ENCODE data around the gene BTBD7. TPM values are rescaled to one million over a fixed set of nuclear protein-coding genes. Genes with fewer than 3 reads are reported as not detected.

Gene BTBD7
- total RNA-seq, 1 experiment from 2014 or later: 30.8 TPM

- H3K9ac ChIP-seq (ENCODE audit: low read length): no peak overlapping the region
- ChIA-PET CTCF (interaction anchor here (1.4 kb wide), 1 partner anchor 18 kb away, joined by 3 read pairs; no protein-coding TSS in a partner anchor), RAD21 (ENCODE audit: low non-redundant PET in 1 of 2, low total read pairs in 2 of 2, uncharacterized antibody in 2 of 2, unreplicated experiment in 2 of 2) (no interaction called here), POLR2A (no interaction called here)
- TF ChIP-seq CEBPB (IDR thresholded peaks at IDR 0.05; ENCODE audit: low read depth): no peak
- TF ChIP-seq, protein P1, sequence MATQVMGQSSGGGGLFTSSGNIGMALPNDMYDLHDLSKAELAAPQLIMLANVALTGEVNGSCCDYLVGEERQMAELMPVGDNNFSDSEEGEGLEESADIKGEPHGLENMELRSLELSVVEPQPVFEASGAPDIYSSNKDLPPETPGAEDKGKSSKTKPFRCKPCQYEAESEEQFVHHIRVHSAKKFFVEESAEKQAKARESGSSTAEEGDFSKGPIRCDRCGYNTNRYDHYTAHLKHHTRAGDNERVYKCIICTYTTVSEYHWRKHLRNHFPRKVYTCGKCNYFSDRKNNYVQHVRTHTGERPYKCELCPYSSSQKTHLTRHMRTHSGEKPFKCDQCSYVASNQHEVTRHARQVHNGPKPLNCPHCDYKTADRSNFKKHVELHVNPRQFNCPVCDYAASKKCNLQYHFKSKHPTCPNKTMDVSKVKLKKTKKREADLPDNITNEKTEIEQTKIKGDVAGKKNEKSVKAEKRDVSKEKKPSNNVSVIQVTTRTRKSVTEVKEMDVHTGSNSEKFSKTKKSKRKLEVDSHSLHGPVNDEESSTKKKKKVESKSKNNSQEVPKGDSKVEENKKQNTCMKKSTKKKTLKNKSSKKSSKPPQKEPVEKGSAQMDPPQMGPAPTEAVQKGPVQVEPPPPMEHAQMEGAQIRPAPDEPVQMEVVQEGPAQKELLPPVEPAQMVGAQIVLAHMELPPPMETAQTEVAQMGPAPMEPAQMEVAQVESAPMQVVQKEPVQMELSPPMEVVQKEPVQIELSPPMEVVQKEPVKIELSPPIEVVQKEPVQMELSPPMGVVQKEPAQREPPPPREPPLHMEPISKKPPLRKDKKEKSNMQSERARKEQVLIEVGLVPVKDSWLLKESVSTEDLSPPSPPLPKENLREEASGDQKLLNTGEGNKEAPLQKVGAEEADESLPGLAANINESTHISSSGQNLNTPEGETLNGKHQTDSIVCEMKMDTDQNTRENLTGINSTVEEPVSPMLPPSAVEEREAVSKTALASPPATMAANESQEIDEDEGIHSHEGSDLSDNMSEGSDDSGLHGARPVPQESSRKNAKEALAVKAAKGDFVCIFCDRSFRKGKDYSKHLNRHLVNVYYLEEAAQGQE (IDR thresholded peaks at IDR 0.05; ENCODE audit: low read depth): no peak
- TF ChIP-seq ELF1 (IDR thresholded peaks at IDR 0.05; ENCODE audit: borderline replicate concordance, low read depth): no peak
- no peak for TF ChIP-seq POLR2AphosphoS5 (IDR thresholded peaks at IDR 0.05; ENCODE audit: low read depth, low read length)
- no peak for TF ChIP-seq ATF3 (IDR thresholded peaks at IDR 0.05)
- TF ChIP-seq ZBTB33 (IDR thresholded peaks at IDR 0.05; ENCODE audit: extremely low read depth, insufficient replicate concordance, low read length): no peak
- no peak for TF ChIP-seq JUND (IDR thresholded peaks at IDR 0.05)
- TF ChIP-seq CTCF (IDR thresholded peaks at IDR 0.05 in 2 of 3, conservative IDR thresholded peaks at IDR 0.05 in 1 of 3; ENCODE audit: borderline replicate concordance in 1 of 3, insufficient read depth in 1 of 3, low read depth in 2 of 3, low read length in 2 of 3): no peak
- no peak for TF ChIP-seq SIN3A (IDR thresholded peaks at IDR 0.05; ENCODE audit: low read depth)
- TF ChIP-seq SRF (IDR thresholded peaks at IDR 0.05; ENCODE audit: low read depth): no peak
- TF ChIP-seq RAD21 (IDR thresholded peaks at IDR 0.05; ENCODE audit: low read depth): no peak
- no peak for TF ChIP-seq YY1 (IDR thresholded peaks at IDR 0.05; ENCODE audit: extremely low read depth, insufficient replicate concordance, low read depth, low read length)
- TF ChIP-seq, protein P2, sequence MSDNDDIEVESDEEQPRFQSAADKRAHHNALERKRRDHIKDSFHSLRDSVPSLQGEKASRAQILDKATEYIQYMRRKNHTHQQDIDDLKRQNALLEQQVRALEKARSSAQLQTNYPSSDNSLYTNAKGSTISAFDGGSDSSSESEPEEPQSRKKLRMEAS (IDR thresholded peaks at IDR 0.05): no peak
- TF ChIP-seq FOSL1 (IDR thresholded peaks at IDR 0.05; ENCODE audit: low read depth): no peak
- TF ChIP-seq ZNF274 (IDR thresholded peaks at IDR 0.05; ENCODE audit: low read depth, low read length): no peak
- TF ChIP-seq EZH2phosphoT487 (IDR thresholded peaks at IDR 0.05; ENCODE audit: borderline replicate concordance): no peak
- TF ChIP-seq POLR2A (IDR thresholded peaks at IDR 0.05; ENCODE audit: borderline replicate concordance, extremely low read depth, insufficient read depth, insufficient read length): no peak
- TF ChIP-seq EGR1 (IDR thresholded peaks at IDR 0.05; ENCODE audit: low read depth): no peak
- H3K27me3 ChIP-seq (ENCODE audit: insufficient read depth, low read length): no peaks in the 10 kb centered on the region
- H3K36me3 ChIP-seq (ENCODE audit: control insufficient read depth in 1 of 2, insufficient read depth in 2 of 2, low read length in 2 of 2): no peaks in the 10 kb centered on the region
- no peaks in the 10 kb centered on the region for H3K9me3 ChIP-seq (ENCODE audit: control insufficient read depth in 1 of 2, insufficient read depth in 1 of 2, low read depth in 1 of 2, low read length in 2 of 2)
- H3K79me2 ChIP-seq (ENCODE audit: insufficient read depth, low read length): no peaks in the 10 kb centered on the region; the same call in 1 of the 2 replicates
- no peak overlapping the region for H3K4me3 ChIP-seq (replicated peaks in 1 of 2; ENCODE audit: low read depth in 1 of 2, low read length in 2 of 2)
- intact Hi-C loops (cut with micrococcal nuclease): no loop called here
- no peak for DNase-seq (ENCODE audit: low read depth, low spot score)
- no peak for ATAC-seq
- no TSS peak for BruUV-seq (replicated peaks)
- H3K27ac ChIP-seq (ENCODE audit: low read depth, low read length): no peak overlapping the region
- H3K4me1 ChIP-seq (ENCODE audit: control insufficient read depth in 1 of 2, insufficient read depth in 2 of 2, low read length in 2 of 2): peaks cover 5 to 8% of the 10 kb centered on the region in 2 experiments; a peak in 3 of 4 replicates
- H2AFZ ChIP-seq (ENCODE audit: low read depth, low read length, poor library complexity, severe bottlenecking): no peak overlapping the region
- 0 out of 2 replicates have a peak, but pooled peaks cover 3% of the 10 kb centered on the region for H4K20me1 ChIP-seq (ENCODE audit: insufficient read depth)
- H3K4me2 ChIP-seq (ENCODE audit: low read length): no peak overlapping the region
- H3K9me2 ChIP-seq (ENCODE audit: insufficient read depth): no peaks in the 10 kb centered on the region
Observed at GRCh38 chr14:93280743-93281142, 52.1 kb downstream of the BTBD7 start.
